IMR-90 (cell line): Measurements from ENCODE around the gene SH3TC1. TPM values are rescaled to one million over a fixed set of nuclear protein-coding genes. Genes with fewer than 3 reads are reported as not detected.

Source experiments
- ATAC-seq: fragments of 200-7000 bp; cut with Tn5 transposase; 2 replicates; pipeline ENCODE4 v1.9.1; 2020; ENCODE audit warnings: low read depth, mild to moderate bottlenecking, moderate library complexity
- BruUV-seq: library from RNA; stranded (reverse); fragments of 400-500 nt; replicated peaks from 2 replicates; lab custom pipeline; 2021; lab: Mats Ljungman, UMichigan
- CTCF ChIA-PET: fragments of 300-600 bp; formaldehyde crosslinking; extraction: SDS; loops from one replicate; lab custom pipeline; 2021; ENCODE audit warnings: antibody characterized with exemption; lab: Yijun Ruan, JAX
- POLR2A ChIA-PET: fragments of 300-600 bp; sonication (Branson Sonifier 250); formaldehyde crosslinking; loops from one replicate; lab custom pipeline; 2022; ENCODE audit warnings: antibody characterized with exemption; ENCODE audit not compliant: unreplicated experiment; lab: Charles Lee
- DNase-seq: peaks from one replicate; pipeline ENCODE4 v3.0.0; 2013
- H2AFZ ChIP-seq: replicated peaks from 2 replicates; pipeline ENCODE3; 2013; ENCODE audit warnings: low read length, mild to moderate bottlenecking; ENCODE audit not compliant: poor library complexity
- H2AK5ac ChIP-seq: 2 replicates; pipeline ENCODE4 v1.6.1; 2013; ENCODE audit warnings: low read depth, low read length, inconsistent platforms
- H2AK9ac ChIP-seq: replicated peaks from 2 replicates; pipeline ENCODE3; 2013; ENCODE audit warnings: mild to moderate bottlenecking, low read depth, low read length, moderate library complexity; ENCODE audit not compliant: poor library complexity
- H2BK120ac ChIP-seq: 2 replicates; pipeline ENCODE4 v1.6.1; 2013; ENCODE audit warnings: low read depth, low read length, inconsistent platforms
- H2BK15ac ChIP-seq: 3 replicates; pipeline ENCODE4 v1.6.1; 2013; ENCODE audit warnings: low read depth, low read length, inconsistent platforms
- H2BK20ac ChIP-seq: 2 replicates; pipeline ENCODE4 v1.6.1; 2013; ENCODE audit warnings: low read depth, mild to moderate bottlenecking, inconsistent platforms, low read length, moderate library complexity
- H2BK5ac ChIP-seq: 2 replicates; pipeline ENCODE4 v1.6.1; 2013; ENCODE audit warnings: mild to moderate bottlenecking, low read depth, low read length, inconsistent platforms; ENCODE audit not compliant: poor library complexity, severe bottlenecking
- H3K14ac ChIP-seq: replicated peaks from 2 replicates; pipeline ENCODE4 v1.6.1; 2013; ENCODE audit warnings: low read depth, low read length, inconsistent platforms
- H3K18ac ChIP-seq: 2 replicates; pipeline ENCODE4 v1.6.1; 2013; ENCODE audit warnings: low read depth, low read length, control low read depth
- H3K23ac ChIP-seq: 2 replicates; pipeline ENCODE4 v1.6.1; 2013; ENCODE audit warnings: low read depth, low read length, inconsistent platforms
- H3K27ac ChIP-seq: 2 replicates; pipeline ENCODE4 v1.5.1; 2013; ENCODE audit warnings: mild to moderate bottlenecking, control low read depth, low read length; ENCODE audit not compliant: insufficient read depth
- H3K27me3 ChIP-seq: 2 replicates; pipeline ENCODE4 v1.6.1; 2013; ENCODE audit warnings: low read length; ENCODE audit not compliant: control insufficient read depth, insufficient read depth
- H3K36me3 ChIP-seq: 2 replicates; pipeline ENCODE4 v1.6.1; 2013; ENCODE audit warnings: low read length, mixed read lengths; ENCODE audit not compliant: control insufficient read depth, insufficient read depth
- H3K4ac ChIP-seq: 2 replicates; pipeline ENCODE4 v1.6.1; 2013; ENCODE audit warnings: low read depth, low read length, inconsistent platforms
- H3K4me1 ChIP-seq: 2 replicates; pipeline ENCODE4 v1.6.1; 2013; ENCODE audit warnings: low read length, mixed read lengths; ENCODE audit not compliant: control insufficient read depth, insufficient read depth
- H3K4me2 ChIP-seq: 2 replicates; pipeline ENCODE4 v1.6.1; 2013; ENCODE audit warnings: low read depth, mild to moderate bottlenecking, control low read depth, low read length, moderate library complexity
- H3K4me3 ChIP-seq: 2 replicates; pipeline ENCODE4 v1.5.1; 2013; ENCODE audit warnings: low read depth, mild to moderate bottlenecking, control low read depth, low read length, moderate library complexity; ENCODE audit not compliant: insufficient read depth
- H3K56ac ChIP-seq: 2 replicates; pipeline ENCODE4 v1.6.1; 2013; ENCODE audit warnings: low read length, inconsistent platforms; ENCODE audit not compliant: insufficient read depth; ENCODE audit errors: extremely low read depth
- H3K79me1 ChIP-seq, 2 experiments: 2 replicates each; pipeline ENCODE4 v1.6.1; 2013; ENCODE audit warnings: low read length in 2 of 2, inconsistent platforms in 1 of 2, low read depth in 1 of 2
- H3K9ac ChIP-seq: 2 replicates; pipeline ENCODE4 v1.6.1; 2013; ENCODE audit warnings: low read depth, low read length, control low read depth
- H3K9me1 ChIP-seq: 2 replicates; pipeline ENCODE4 v1.6.1; 2013; ENCODE audit warnings: low read length, inconsistent platforms; ENCODE audit not compliant: insufficient read depth
- H3K9me3 ChIP-seq: 2 replicates; pipeline ENCODE4 v1.6.1; 2013; ENCODE audit warnings: low read length; ENCODE audit not compliant: control insufficient read depth, insufficient read depth
- H4K20me1 ChIP-seq: 2 replicates; pipeline ENCODE4 v1.6.1; 2013; ENCODE audit warnings: low read length, inconsistent platforms; ENCODE audit not compliant: insufficient read depth
- H4K5ac ChIP-seq: 2 replicates; pipeline ENCODE4 v1.6.1; 2013; ENCODE audit warnings: mild to moderate bottlenecking, low read depth, low read length, control low read depth
- H4K8ac ChIP-seq, 2 experiments: 2 replicates each; pipeline ENCODE4 v1.6.1; 2013; ENCODE audit warnings: low read depth in 2 of 2, low read length in 2 of 2, control low read depth in 1 of 2, inconsistent platforms in 1 of 2
- H4K91ac ChIP-seq: 2 replicates; pipeline ENCODE4 v1.6.1; 2013; ENCODE audit warnings: low read depth, low read length, inconsistent platforms; ENCODE audit not compliant: insufficient read depth
- BHLHE40 ChIP-seq: fragments of 150-350 bp; IDR thresholded peaks from 2 replicates; pipeline ENCODE4 v1.6.1; 2016; ENCODE audit warnings: mild to moderate bottlenecking, low read depth, low read length
- CHD1 ChIP-seq: IDR thresholded peaks from 2 replicates; pipeline ENCODE4 v1.6.1; 2012; ENCODE audit warnings: low read depth, low read length, improper control_type of control experiment
- FOS ChIP-seq: fragments of 150-350 bp; IDR thresholded peaks from 2 replicates; pipeline ENCODE4 v1.6.1; 2016; ENCODE audit warnings: low read depth, low read length
- MAFK ChIP-seq: IDR thresholded peaks from 2 replicates; pipeline ENCODE4 v1.6.1; 2012; ENCODE audit warnings: low read depth, low read length, improper control_type of control experiment
- MAZ ChIP-seq: IDR thresholded peaks from 2 replicates; pipeline ENCODE4 v1.6.1; 2012; ENCODE audit warnings: low read depth, mild to moderate bottlenecking, low read length, improper control_type of control experiment, moderate library complexity, borderline replicate concordance
- MXI1 ChIP-seq: IDR thresholded peaks from 2 replicates; pipeline ENCODE4 v1.6.1; 2012; ENCODE audit warnings: low read depth, mild to moderate bottlenecking, low read length, moderate library complexity, borderline replicate concordance
- POLR2A ChIP-seq: IDR thresholded peaks from 2 replicates; pipeline ENCODE4 v1.6.1; 2012; ENCODE audit warnings: mild to moderate bottlenecking, low read depth, low read length
- RAD21 ChIP-seq: IDR thresholded peaks from 2 replicates; pipeline ENCODE4 v1.6.1; 2012; ENCODE audit warnings: low read length, improper control_type of control experiment
- RFX5 ChIP-seq: IDR thresholded peaks from 2 replicates; pipeline ENCODE4 v1.8.0; 2012; ENCODE audit warnings: low read depth, mild to moderate bottlenecking, low read length, moderate library complexity
- SMC3 ChIP-seq: fragments of 150-350 bp; IDR thresholded peaks from 2 replicates; pipeline ENCODE4 v1.6.1; 2016; ENCODE audit warnings: low read depth, mild to moderate bottlenecking, antibody characterized with exemption, low read length, moderate library complexity
- WGBS, 2 experiments: methylation state at CpG; one replicate each; pipeline versions ENCODE4 v1.1.5 to v1.1.7; 2013; ENCODE audit warnings: missing lambda C conversion rate in 2 of 2; ENCODE audit not compliant: insufficient read length in 1 of 2; ENCODE audit errors: extremely low coverage in 2 of 2; 5-methylcytosine and 5-hydroxymethylcytosine counted together
- dilution Hi-C: fragments of 300-500 bp; cut with HindIII; formaldehyde crosslinking; loops from one replicate; pipeline ENCODE4 v1.14.3; 2018; ENCODE audit warnings: low sequenced_read_pairs; ENCODE audit not compliant: unreplicated experiment
- in situ Hi-C: fragments of 300-500 bp; cut with MboI; formaldehyde crosslinking; loops from 3 replicates; pipeline ENCODE4 v1.14.3; 2019; ENCODE audit warnings: low sequenced_read_pairs, inconsistent platforms, mixed read lengths
- intact Hi-C: fragments of 100-400 bp; cut with micrococcal nuclease; formaldehyde crosslinking; loops from 2 replicates; pipeline ENCODE4 v1.10.0; 2022
- polyA plus RNA-seq, 3 experiments: library from polyadenylated mRNA; depleted of rRNA; stranded (reverse); fragments of >200 nt; gene quantifications; 2 replicates each; pipeline ENCODE4 v1.2.3, GENCODE V29; 2012; ENCODE audit warnings: low replicate concordance in 1 of 3
- total RNA-seq: library from RNA; depleted of rRNA; stranded (reverse); fragments of >200 nt; gene quantifications from 2 replicates; pipeline ENCODE4 v1.2.3, GENCODE V29; 2012
- TF ChIP-seq, protein P1 (sequence below): fragments of 150-350 bp; IDR thresholded peaks from 2 replicates; pipeline ENCODE4 v1.6.1; 2016; ENCODE audit warnings: low read depth, mild to moderate bottlenecking, low read length, moderate library complexity, borderline replicate concordance
- TF ChIP-seq, protein P2 (sequence below): conservative IDR thresholded peaks from 2 replicates; pipeline ENCODE4 v1.5.1; 2012; ENCODE audit warnings: mild to moderate bottlenecking, low read depth, low read length, improper control_type of control experiment

Gene SH3TC1
- total and polyA plus RNA-seq, 2 of the 4 experiments (the other 2 are of a cell fraction) = 1.6 to 2.2 TPM

DNA sequence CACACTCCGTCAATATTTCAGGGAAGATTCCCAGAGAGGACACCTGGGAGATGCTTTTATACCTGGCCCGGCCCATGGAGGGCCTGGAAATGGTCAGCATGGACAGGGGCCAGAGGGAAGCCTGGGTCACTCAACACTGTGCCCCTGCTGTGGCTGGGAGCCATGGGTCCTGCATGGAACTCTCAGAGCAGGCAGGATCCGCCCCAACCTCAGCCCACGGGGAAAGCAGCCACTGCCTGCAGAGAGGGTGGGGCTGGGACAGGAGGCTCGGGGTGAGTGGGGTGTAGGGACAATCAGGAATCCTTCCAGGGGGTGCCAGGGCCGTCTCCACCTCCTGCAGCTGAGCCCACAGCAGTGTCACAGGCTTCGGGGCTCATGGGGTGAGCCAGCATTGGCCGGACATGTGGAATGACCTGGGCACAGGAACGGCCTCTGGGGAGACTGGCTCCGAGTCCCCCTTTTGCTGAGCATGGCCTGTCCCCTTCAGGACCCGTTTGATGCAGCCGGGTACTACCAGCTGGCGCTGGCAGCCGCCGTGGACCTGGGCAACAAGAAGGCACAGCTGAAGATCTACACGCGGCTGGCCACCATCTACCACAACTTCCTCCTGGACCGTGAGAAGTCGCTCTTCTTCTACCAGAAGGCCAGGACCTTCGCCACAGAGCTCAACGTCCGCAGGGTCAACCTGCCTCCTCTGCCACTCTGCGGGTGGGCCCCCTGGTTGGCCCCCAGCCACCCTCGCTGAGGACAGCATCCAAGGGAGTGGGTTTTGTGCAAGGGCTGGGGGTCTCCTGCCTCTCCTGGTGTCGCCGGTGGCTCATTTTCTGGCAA lies 41.3 kb downstream of the SH3TC1 start (continued):
- no peak for TF ChIP-seq MAFK

DNA sequence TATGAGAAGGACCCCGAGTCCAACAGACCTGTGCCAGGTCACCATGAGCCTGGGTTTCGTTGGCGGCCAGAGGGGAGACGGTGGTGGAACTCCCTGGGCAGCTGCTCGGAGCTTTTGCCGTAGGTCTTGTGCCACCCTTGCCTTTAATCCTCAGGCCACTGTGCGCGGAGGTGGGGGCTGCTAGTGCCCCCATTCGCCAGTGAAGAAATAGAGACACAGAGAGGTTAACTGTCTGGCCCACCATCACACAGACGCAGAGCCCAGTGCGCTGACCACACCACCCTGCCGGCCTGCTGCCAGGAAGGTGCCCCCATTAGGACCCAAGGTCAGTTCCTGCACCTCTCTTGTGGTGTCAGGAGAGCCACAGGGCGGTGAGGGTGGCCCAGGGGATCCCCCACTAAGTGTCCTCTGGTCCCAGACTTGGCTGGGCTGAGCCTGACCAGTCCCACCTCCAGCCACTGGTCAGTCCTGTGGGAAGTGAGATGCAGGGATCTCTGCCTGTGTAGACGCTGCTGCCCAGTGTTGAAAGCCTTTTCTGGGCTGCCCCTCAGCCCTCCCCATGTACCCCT lies 42.2 kb downstream of the SH3TC1 start:
- Histone ChIP-seq H3K27me3 (no peaks in the 10 kb centered on the region; the same call in 1 of the 2 replicates), H3K27ac (no peak overlapping the region), H2AK5ac (no peak overlapping the region), H3K4me1 (peaks cover 5% of the 10 kb centered on the region), H4K91ac (no peak overlapping the region), H2BK20ac (no peak overlapping the region), H2BK5ac (no peak overlapping the region), H3K4me3 (no peak overlapping the region), H3K79me1 (no peaks in the 10 kb centered on the region), H3K14ac (no peak overlapping the region), H4K5ac (no peak overlapping the region), H3K4ac (no peak overlapping the region), H4K20me1 (no peaks in the 10 kb centered on the region; the same call in 1 of the 2 replicates), H3K9me3 (no peaks in the 10 kb centered on the region; the same call in 1 of the 2 replicates), H3K23ac (no peak overlapping the region), H3K9ac (no peak overlapping the region), H2AFZ (no peak overlapping the region), H4K8ac (no peak overlapping the region), H3K18ac (no peak overlapping the region), H3K9me1 (no peaks in the 10 kb centered on the region), H3K4me2 (no peak overlapping the region), H2BK15ac (no peak overlapping the region), H3K56ac (no peak overlapping the region), H2AK9ac (no peak overlapping the region), H2BK120ac (no peak overlapping the region), H3K36me3 (no peaks in the 10 kb centered on the region)
- no peak for ATAC-seq
- no peak for TF ChIP-seq SMC3
- no peak for TF ChIP-seq FOS
- TF ChIP-seq MXI1 = no peak
- TF ChIP-seq, protein P1, sequence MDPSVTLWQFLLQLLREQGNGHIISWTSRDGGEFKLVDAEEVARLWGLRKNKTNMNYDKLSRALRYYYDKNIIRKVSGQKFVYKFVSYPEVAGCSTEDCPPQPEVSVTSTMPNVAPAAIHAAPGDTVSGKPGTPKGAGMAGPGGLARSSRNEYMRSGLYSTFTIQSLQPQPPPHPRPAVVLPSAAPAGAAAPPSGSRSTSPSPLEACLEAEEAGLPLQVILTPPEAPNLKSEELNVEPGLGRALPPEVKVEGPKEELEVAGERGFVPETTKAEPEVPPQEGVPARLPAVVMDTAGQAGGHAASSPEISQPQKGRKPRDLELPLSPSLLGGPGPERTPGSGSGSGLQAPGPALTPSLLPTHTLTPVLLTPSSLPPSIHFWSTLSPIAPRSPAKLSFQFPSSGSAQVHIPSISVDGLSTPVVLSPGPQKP = no peak
- TF ChIP-seq CHD1 = no peak
- TF ChIP-seq, protein P2, sequence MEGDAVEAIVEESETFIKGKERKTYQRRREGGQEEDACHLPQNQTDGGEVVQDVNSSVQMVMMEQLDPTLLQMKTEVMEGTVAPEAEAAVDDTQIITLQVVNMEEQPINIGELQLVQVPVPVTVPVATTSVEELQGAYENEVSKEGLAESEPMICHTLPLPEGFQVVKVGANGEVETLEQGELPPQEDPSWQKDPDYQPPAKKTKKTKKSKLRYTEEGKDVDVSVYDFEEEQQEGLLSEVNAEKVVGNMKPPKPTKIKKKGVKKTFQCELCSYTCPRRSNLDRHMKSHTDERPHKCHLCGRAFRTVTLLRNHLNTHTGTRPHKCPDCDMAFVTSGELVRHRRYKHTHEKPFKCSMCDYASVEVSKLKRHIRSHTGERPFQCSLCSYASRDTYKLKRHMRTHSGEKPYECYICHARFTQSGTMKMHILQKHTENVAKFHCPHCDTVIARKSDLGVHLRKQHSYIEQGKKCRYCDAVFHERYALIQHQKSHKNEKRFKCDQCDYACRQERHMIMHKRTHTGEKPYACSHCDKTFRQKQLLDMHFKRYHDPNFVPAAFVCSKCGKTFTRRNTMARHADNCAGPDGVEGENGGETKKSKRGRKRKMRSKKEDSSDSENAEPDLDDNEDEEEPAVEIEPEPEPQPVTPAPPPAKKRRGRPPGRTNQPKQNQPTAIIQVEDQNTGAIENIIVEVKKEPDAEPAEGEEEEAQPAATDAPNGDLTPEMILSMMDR = no peak
- TF ChIP-seq RAD21 = no peak
- no peak for TF ChIP-seq RFX5
- TF ChIP-seq POLR2A = no peak
- no peak for TF ChIP-seq BHLHE40
- TF ChIP-seq MAZ = no peak
- 86% methylated on average over 9 of the region's 14 CpGs; no CpG with 5 or more reads in 1 of the 2 experiments for WGBS, 2 experiments
- intact Hi-C loops (no loop called here), dilution Hi-C loops (no loop called here), in situ Hi-C loops (loop anchor here (5.0 kb wide), 1 partner anchor 161 kb away; no protein-coding TSS in a partner anchor)
- no TSS peak for BruUV-seq
- POLR2A ChIA-PET = no interaction called here
- DNase-seq = no peak
- CTCF ChIA-PET = interaction anchor here (2.5 kb wide), 1 partner anchor 161 kb away, joined by 18 read pairs; no protein-coding TSS in a partner anchor
